Neural progenitor cell (in vitro differentiated cells): Measurements from ENCODE around the gene PSMB7. TPM values are rescaled to one million over a fixed set of nuclear protein-coding genes. Genes with fewer than 3 reads are reported as not detected.

Experiments
- DNase-seq: peaks from one replicate; pipeline ENCODE4 v3.0.0-alpha.2; 2016; ENCODE audit warnings: low spot score
- H2AFZ ChIP-seq: fragments of 200-600 bp; sonication (generic); replicated peaks from 2 replicates; pipeline ENCODE4 v1.6.1; 2016; ENCODE audit warnings: antibody characterized with exemption
- H3F3A ChIP-seq: fragments of 200-600 bp; sonication (generic); 2 replicates; pipeline ENCODE4 v1.6.1; 2016; ENCODE audit warnings: antibody characterized with exemption, low read depth
- H3K27ac ChIP-seq: fragments of 200-600 bp; sonication (generic); 2 replicates; pipeline ENCODE4 v1.5.1; 2016; ENCODE audit warnings: mild to moderate bottlenecking
- H3K27me3 ChIP-seq: fragments of 200-600 bp; sonication (generic); 2 replicates; pipeline ENCODE4 v1.6.1; 2016; ENCODE audit warnings: mild to moderate bottlenecking, moderate library complexity
- H3K36me3 ChIP-seq: fragments of 200-600 bp; sonication (generic); 2 replicates; pipeline ENCODE4 v1.5.1; 2016
- H3K4me1 ChIP-seq: fragments of 200-600 bp; sonication (generic); 2 replicates; pipeline ENCODE4 v1.6.1; 2016; ENCODE audit warnings: mixed run types
- H3K4me2 ChIP-seq: fragments of 200-600 bp; sonication (generic); 2 replicates; pipeline ENCODE4 v1.6.1; 2016
- H3K4me3 ChIP-seq: fragments of 200-600 bp; sonication (generic); 2 replicates; pipeline ENCODE4 v1.5.1; 2016
- H3K79me2 ChIP-seq: fragments of 200-600 bp; sonication (generic); 2 replicates; pipeline ENCODE4 v1.6.1; 2016; ENCODE audit warnings: low read depth
- H3K9ac ChIP-seq: fragments of 200-600 bp; sonication (generic); 2 replicates; pipeline ENCODE4 v1.6.1; 2016
- H3K9me3 ChIP-seq: fragments of 200-600 bp; sonication (generic); 2 replicates; pipeline ENCODE4 v1.5.1; 2016; ENCODE audit warnings: low read depth
- H4K20me1 ChIP-seq: fragments of 200-600 bp; sonication (generic); 2 replicates; pipeline ENCODE4 v1.6.1; 2016; ENCODE audit warnings: low read depth
- H3K27ac Mint-ChIP-seq: 3 replicates; pipeline ENCODE4 v1.8.0; 2021; ENCODE audit warnings: mixed read lengths
- H3K27me3 Mint-ChIP-seq: 2 replicates; pipeline ENCODE4 v1.8.0; 2022; ENCODE audit warnings: low read depth, mild to moderate bottlenecking, inconsistent platforms, moderate library complexity, mixed read lengths; ENCODE audit not compliant: insufficient read depth
- H3K36me3 Mint-ChIP-seq: 3 replicates; pipeline ENCODE4 v1.8.0; 2021; ENCODE audit warnings: mixed read lengths
- H3K4me1 Mint-ChIP-seq: 3 replicates; pipeline ENCODE4 v1.8.0; 2021; ENCODE audit warnings: mixed read lengths
- H3K4me3 Mint-ChIP-seq: 3 replicates; pipeline ENCODE4 v1.8.0; 2021; ENCODE audit warnings: mild to moderate bottlenecking, moderate library complexity, mixed read lengths
- H3K9me3 Mint-ChIP-seq: 3 replicates; pipeline ENCODE4 v1.8.0; 2020; ENCODE audit warnings: mixed read lengths
- CTCF ChIP-seq: fragments of 200-600 bp; sonication (generic); IDR thresholded peaks from 2 replicates; pipeline ENCODE4 v1.5.1; 2017; ENCODE audit warnings: antibody characterized with exemption, mild to moderate bottlenecking
- EZH2 ChIP-seq: fragments of 200-600 bp; sonication (generic); IDR thresholded peaks from 2 replicates; pipeline ENCODE4 v1.6.1; 2017; ENCODE audit warnings: antibody characterized with exemption, mild to moderate bottlenecking, moderate library complexity
- EZH2phosphoT487 ChIP-seq: fragments of 200-600 bp; sonication (generic); IDR thresholded peaks from 2 replicates; pipeline ENCODE4 v1.6.1; 2017; ENCODE audit warnings: antibody characterized with exemption
- total RNA-seq: library from RNA; depleted of rRNA; stranded (reverse); fragments of >200 nt; gene quantifications from 2 replicates; pipeline ENCODE4 v1.2.3, GENCODE V29; 2015; ENCODE audit warnings: low replicate concordance

PSMB7 gene
- total RNA-seq, 1 donor from 2014 or later: 249 TPM

- Mint-ChIP-seq H3K36me3 (peaks cover 12% of the 10 kb centered on the region), H3K4me3 (no peak overlapping the region), H3K27me3 (peaks cover 3% of the 10 kb centered on the region), H3K4me1 (peaks cover 21% of the 10 kb centered on the region), H3K9me3 (no peaks in the 10 kb centered on the region), H3K27ac (no peak overlapping the region)
- Histone ChIP-seq H3K79me2 (peaks cover 67% of the 10 kb centered on the region), H3K27me3 (no peaks in the 10 kb centered on the region), H3F3A (peaks cover 7% of the 10 kb centered on the region), H2AFZ (no peak overlapping the region), H3K36me3 (no peaks in the 10 kb centered on the region), H3K4me3 (no peak overlapping the region), H3K27ac (no peak overlapping the region), H4K20me1 (peaks cover 36% of the 10 kb centered on the region), H3K9me3 (no peaks in the 10 kb centered on the region), H3K4me1 (peaks cover 27% of the 10 kb centered on the region), H3K9ac (no peak overlapping the region), H3K4me2 (no peak overlapping the region)
- no peak for DNase-seq
- TF ChIP-seq CTCF (no peak), EZH2 (no peak)
These were observed 29.0 kb downstream of the PSMB7 start for GRCh38 chr9:124386201-124386600.

- Histone ChIP-seq H4K20me1 (peaks cover 30% of the 10 kb centered on the region), H3K4me2 (no peak overlapping the region), H3F3A (peaks cover 8% of the 10 kb centered on the region), H3K4me1 (peaks cover 24% of the 10 kb centered on the region), H3K9ac (no peak overlapping the region), H2AFZ (no peak overlapping the region), H3K9me3 (no peaks in the 10 kb centered on the region), H3K4me3 (no peak overlapping the region), H3K79me2 (peaks cover 61% of the 10 kb centered on the region), H3K27me3 (no peaks in the 10 kb centered on the region), H3K36me3 (no peaks in the 10 kb centered on the region), H3K27ac (no peak overlapping the region)
- peaks cover 12% of the 10 kb centered on the region for H3K36me3 Mint-ChIP-seq
- no peak overlapping the region for H3K4me3 Mint-ChIP-seq
- H3K27me3 Mint-ChIP-seq: peaks cover 3% of the 10 kb centered on the region
- TF ChIP-seq EZH2 (no peak), EZH2phosphoT487 (no peak), CTCF (no peak)
- no peaks in the 10 kb centered on the region for H3K9me3 Mint-ChIP-seq
- DNase-seq: no peak
- no peak overlapping the region for H3K27ac Mint-ChIP-seq
- H3K4me1 Mint-ChIP-seq: peaks cover 15% of the 10 kb centered on the region
These were observed 29.6 kb downstream of the PSMB7 start for GRCh38 chr9:124385623-124386022.

GRCh38 chr9:124384846-124385245 is 30.4 kb downstream of the PSMB7 start:
- Histone ChIP-seq H2AFZ (no peak overlapping the region), H3K4me2 (no peak overlapping the region), H3K36me3 (no peaks in the 10 kb centered on the region), H3F3A (peaks cover 8% of the 10 kb centered on the region), H3K79me2 (peaks cover 53% of the 10 kb centered on the region), H3K4me3 (no peak overlapping the region), H3K9me3 (no peaks in the 10 kb centered on the region), H3K27ac (no peak overlapping the region), H4K20me1 (peaks cover 22% of the 10 kb centered on the region), H3K27me3 (no peaks in the 10 kb centered on the region), H3K9ac (no peak overlapping the region), H3K4me1 (peaks cover 17% of the 10 kb centered on the region)
- no peak overlapping the region for H3K4me3 Mint-ChIP-seq
- TF ChIP-seq EZH2: no peak
- TF ChIP-seq EZH2phosphoT487: no peak
- TF ChIP-seq CTCF: no peak
- DNase-seq: no peak
- H3K4me1 Mint-ChIP-seq: peaks cover 11% of the 10 kb centered on the region
- no peaks in the 10 kb centered on the region for H3K9me3 Mint-ChIP-seq
- peaks cover 15% of the 10 kb centered on the region for H3K36me3 Mint-ChIP-seq
- no peak overlapping the region for H3K27ac Mint-ChIP-seq
- H3K27me3 Mint-ChIP-seq: peaks cover 3% of the 10 kb centered on the region
